Body of pancreas (tissue), 4 donors: ENCODE results near the gene GALNT14. TPM values are rescaled to one million over a fixed set of nuclear protein-coding genes. Genes with fewer than 3 reads are reported as not detected.

Experiments used
- ATAC-seq: fragments of 150-250 bp; one replicate; pipeline ENCODE4 v1.9.1; 2016
- DNase-seq, 4 donors: peaks; one replicate each; pipeline ENCODE4 v3.0.0-alpha.2; 2019
- H3K27ac ChIP-seq, 4 donors: fragments of 200-600 bp; sonication (generic); 1 replicate in 3 of 4; 2 replicates in 1 of 4; pipeline versions ENCODE4 v1.5.1 to v1.6.1; 2016 to 2019; ENCODE audit warnings: mild to moderate bottlenecking in 1 of 4, mixed read lengths in 1 of 4, moderate library complexity in 1 of 4
- H3K27me3 ChIP-seq, 2 donors: fragments of 200-600 bp; sonication (generic); one replicate each; pipeline ENCODE4 v1.6.0; 2016; ENCODE audit warnings: mild to moderate bottlenecking in 1 of 2
- H3K36me3 ChIP-seq, 2 donors: fragments of 200-600 bp; sonication (generic); replicated peaks in 1 of 2; 2 replicates each; pipeline ENCODE4 v1.5.1; 2016; ENCODE audit warnings: low read depth in 2 of 2; ENCODE audit not compliant: insufficient read depth in 1 of 2
- H3K4me1 ChIP-seq: fragments of 200-600 bp; sonication (generic); one replicate; pipeline ENCODE4 v1.6.0; 2016
- H3K4me3 ChIP-seq, 2 donors: fragments of 200-600 bp; sonication (generic); 1 replicate in 1 of 2; 2 replicates in 1 of 2; pipeline ENCODE4 v1.5.1; 2016 to 2019
- H3K9me3 ChIP-seq, 3 donors: fragments of 200-600 bp; sonication (generic); 1 replicate in 2 of 3; 2 replicates in 1 of 3; pipeline ENCODE4 v1.5.1; 2016
- POLR2A ChIP-seq, 3 donors: fragments of 450-650 bp; IDR thresholded peaks; one replicate each; pipeline ENCODE4 v1.6.1; 2016; ENCODE audit warnings: antibody characterized with exemption in 3 of 3, mild to moderate bottlenecking in 2 of 3
- WGBS, 2 donors: methylation state at CpG; one replicate each; pipeline ENCODE4 v1.1.5; 2017; 5-methylcytosine and 5-hydroxymethylcytosine counted together
- intact Hi-C: fragments of 100-400 bp; cut with DNase I; formaldehyde crosslinking; loops from one replicate; pipeline ENCODE4 v1.15.1; 2023
- total RNA-seq, 2 donors: library from RNA; depleted of rRNA; stranded (reverse); fragments of >200 nt; gene quantifications; one replicate each; pipeline ENCODE4 v1.1.0, GENCODE V29; 2016
- TF ChIP-seq, protein P1 (sequence below), 7 experiments: fragments of 450-650 bp in 4 of 7; fragments of 200-600 bp in 3 of 7; sonication (generic) in 3 of 7; IDR thresholded peaks; one replicate each; pipeline ENCODE4 v1.5.1; 2016 to 2019; ENCODE audit warnings: antibody characterized with exemption in 7 of 7

The GALNT14 gene
- total RNA-seq, 2 donors from 2014 or later, result 2.6 to 6.7 TPM

DNA sequence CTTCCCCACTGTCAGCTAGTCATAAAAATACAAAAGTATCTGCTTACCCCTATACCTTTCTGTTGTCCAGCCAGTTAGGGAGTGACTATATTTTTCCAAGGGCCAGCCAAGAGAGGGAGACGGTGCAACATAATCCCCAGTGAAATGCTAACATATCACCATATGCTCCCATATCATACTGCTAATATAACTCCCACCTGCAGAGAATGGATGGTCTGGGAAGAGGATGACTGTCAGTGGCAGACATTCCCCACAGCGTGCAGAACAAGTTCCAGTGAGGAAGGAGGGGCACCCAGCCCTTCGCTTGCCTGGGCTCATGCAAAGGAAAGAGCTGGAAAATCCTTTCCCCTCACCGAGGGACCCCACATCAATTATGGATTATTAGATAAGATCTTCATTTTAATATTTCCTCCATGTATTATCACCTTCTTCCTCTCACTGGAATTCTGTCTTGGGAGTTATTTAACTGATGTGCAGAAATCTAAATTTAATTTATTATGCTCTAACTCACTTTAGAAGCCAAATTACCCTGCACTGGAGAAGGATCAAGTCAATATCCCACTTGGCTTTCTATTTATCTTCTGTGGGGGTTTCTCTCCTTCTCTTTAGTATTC, 135.6 kb downstream of the GALNT14 start:
- TF ChIP-seq, protein P1, sequence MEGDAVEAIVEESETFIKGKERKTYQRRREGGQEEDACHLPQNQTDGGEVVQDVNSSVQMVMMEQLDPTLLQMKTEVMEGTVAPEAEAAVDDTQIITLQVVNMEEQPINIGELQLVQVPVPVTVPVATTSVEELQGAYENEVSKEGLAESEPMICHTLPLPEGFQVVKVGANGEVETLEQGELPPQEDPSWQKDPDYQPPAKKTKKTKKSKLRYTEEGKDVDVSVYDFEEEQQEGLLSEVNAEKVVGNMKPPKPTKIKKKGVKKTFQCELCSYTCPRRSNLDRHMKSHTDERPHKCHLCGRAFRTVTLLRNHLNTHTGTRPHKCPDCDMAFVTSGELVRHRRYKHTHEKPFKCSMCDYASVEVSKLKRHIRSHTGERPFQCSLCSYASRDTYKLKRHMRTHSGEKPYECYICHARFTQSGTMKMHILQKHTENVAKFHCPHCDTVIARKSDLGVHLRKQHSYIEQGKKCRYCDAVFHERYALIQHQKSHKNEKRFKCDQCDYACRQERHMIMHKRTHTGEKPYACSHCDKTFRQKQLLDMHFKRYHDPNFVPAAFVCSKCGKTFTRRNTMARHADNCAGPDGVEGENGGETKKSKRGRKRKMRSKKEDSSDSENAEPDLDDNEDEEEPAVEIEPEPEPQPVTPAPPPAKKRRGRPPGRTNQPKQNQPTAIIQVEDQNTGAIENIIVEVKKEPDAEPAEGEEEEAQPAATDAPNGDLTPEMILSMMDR (IDR thresholded peaks at IDR 0.05), result no peak
- no peak for TF ChIP-seq POLR2A (IDR thresholded peaks at IDR 0.05)
- no peak overlapping the region for H3K27ac ChIP-seq
- no peaks in the 10 kb centered on the region for H3K27me3 ChIP-seq
- DNase-seq, result no peak
- H3K4me3 ChIP-seq, result no peak overlapping the region
- H3K4me1 ChIP-seq, result no peaks in the 10 kb centered on the region
- H3K36me3 ChIP-seq, result no peaks in the 10 kb centered on the region
- intact Hi-C loops, result no loop called here
- 52 to 58% methylated on average over 4 of the region's 4 CpGs for WGBS, 2 donors
- H3K9me3 ChIP-seq, result no peaks in the 10 kb centered on the region
- ATAC-seq, result no peak

DNA sequence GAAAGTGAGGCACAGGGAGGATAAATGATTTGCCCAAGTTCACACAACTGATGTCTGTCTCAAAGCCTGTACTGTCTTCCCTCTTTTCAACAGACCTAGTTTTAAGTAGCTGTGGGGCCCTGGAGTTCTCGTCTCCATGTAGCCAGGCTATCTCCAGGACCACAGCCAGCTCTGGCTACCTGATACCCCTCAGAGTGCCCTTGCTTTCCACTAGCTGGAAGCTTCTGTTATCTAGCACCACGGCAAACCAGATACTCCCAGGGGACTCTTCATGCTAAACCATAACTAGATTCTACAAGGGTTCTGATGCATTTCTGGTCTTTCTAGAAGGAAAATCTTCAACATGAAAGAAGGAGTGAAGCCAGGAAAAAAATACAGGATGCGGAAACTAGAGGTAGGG, 137.3 kb downstream of the GALNT14 start:
- H3K36me3 ChIP-seq, result no peaks in the 10 kb centered on the region
- WGBS, 2 donors, result 56 to 59% methylated on average over 3 of the region's 3 CpGs
- no peak overlapping the region for H3K27ac ChIP-seq
- no peak overlapping the region for H3K4me3 ChIP-seq
- no peaks in the 10 kb centered on the region for H3K27me3 ChIP-seq
- DNase-seq (no peak), ATAC-seq (no peak)
- TF ChIP-seq, protein P1 (IDR thresholded peaks at IDR 0.05), result no peak
- TF ChIP-seq POLR2A (IDR thresholded peaks at IDR 0.05), result no peak
- H3K4me1 ChIP-seq, result no peaks in the 10 kb centered on the region
- intact Hi-C loops, result no loop called here
- no peaks in the 10 kb centered on the region for H3K9me3 ChIP-seq

DNA sequence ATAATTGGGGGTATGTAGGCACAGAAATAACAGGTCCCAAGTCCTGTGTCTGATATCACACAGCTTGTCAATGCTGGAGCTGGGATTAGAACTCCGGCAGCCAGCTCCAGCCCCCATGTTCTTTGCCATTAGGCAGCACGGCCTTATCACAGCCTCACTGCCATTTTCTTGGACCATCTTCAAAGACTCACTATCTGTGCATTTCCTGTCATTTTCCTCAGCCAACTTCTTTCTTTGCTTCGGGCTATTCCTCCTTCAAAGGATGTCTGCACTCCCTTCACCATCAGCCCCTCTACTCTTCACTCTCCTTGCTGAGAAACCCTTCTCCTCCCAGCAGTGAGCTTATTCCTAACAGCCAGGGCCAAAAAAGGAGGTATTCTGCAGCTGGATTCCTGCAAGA, 139.6 kb downstream of the GALNT14 start:
- ATAC-seq (no peak), DNase-seq (no peak)
- H3K4me1 ChIP-seq, result no peaks in the 10 kb centered on the region
- H3K36me3 ChIP-seq, result no peaks in the 10 kb centered on the region
- no peak overlapping the region for H3K4me3 ChIP-seq
- TF ChIP-seq, protein P1 (IDR thresholded peaks at IDR 0.05), result no peak
- no peak for TF ChIP-seq POLR2A (IDR thresholded peaks at IDR 0.05)
- H3K27me3 ChIP-seq, result no peaks in the 10 kb centered on the region
- WGBS, 2 donors, result 50 to 65% methylated on average over 3 of the region's 3 CpGs
- intact Hi-C loops, result no loop called here
- no peaks in the 10 kb centered on the region for H3K9me3 ChIP-seq
- H3K27ac ChIP-seq, result no peak overlapping the region

DNA sequence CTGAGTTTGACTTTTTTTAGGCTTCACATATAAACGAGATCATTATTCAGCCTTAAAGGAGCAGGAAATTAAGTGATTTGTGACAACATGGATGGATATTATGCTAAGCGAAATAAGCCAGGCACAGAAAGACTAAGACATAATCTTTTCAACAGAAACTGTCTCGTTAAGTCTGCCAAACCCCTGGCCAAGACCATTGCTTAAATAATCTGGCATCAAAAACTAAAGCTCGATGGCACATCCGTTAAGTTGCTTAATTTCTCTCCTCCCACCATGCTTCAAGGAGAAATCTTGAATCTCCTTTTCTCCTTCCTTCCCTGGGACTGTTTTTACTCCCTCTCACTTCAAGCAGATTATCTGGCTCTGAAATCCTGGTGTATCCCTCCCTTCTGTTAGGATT, 140.3 kb downstream of the GALNT14 start:
- no peak for ATAC-seq
- H3K36me3 ChIP-seq, result no peaks in the 10 kb centered on the region

More for the DNA sequence above, 140.3 kb downstream of the GALNT14 start:
- TF ChIP-seq, protein P1 (IDR thresholded peaks at IDR 0.05), result no peak
- TF ChIP-seq POLR2A (IDR thresholded peaks at IDR 0.05), result no peak
- intact Hi-C loops, result no loop called here
- H3K4me3 ChIP-seq, result no peak overlapping the region
- no peaks in the 10 kb centered on the region for H3K9me3 ChIP-seq
- WGBS, 2 donors, result 66 to 68% methylated on average over 5 of the region's 5 CpGs
- H3K4me1 ChIP-seq, result no peaks in the 10 kb centered on the region
- no peak overlapping the region for H3K27ac ChIP-seq
- no peak for DNase-seq
- H3K27me3 ChIP-seq, result no peaks in the 10 kb centered on the region
